IMR-90 (cell line): ENCODE results near the gene ASXL1. TPM values are rescaled to one million over a fixed set of nuclear protein-coding genes. Genes with fewer than 3 reads are reported as not detected.

Source experiments
- ATAC-seq: fragments of 200-7000 bp; cut with Tn5 transposase; 2 replicates; pipeline ENCODE4 v1.9.1; 2020; ENCODE audit warnings: low read depth, mild to moderate bottlenecking, moderate library complexity
- BruUV-seq: library from RNA; stranded (reverse); fragments of 400-500 nt; replicated peaks from 2 replicates; lab custom pipeline; 2021; lab: Mats Ljungman, UMichigan
- CTCF ChIA-PET: fragments of 300-600 bp; formaldehyde crosslinking; extraction: SDS; loops from one replicate; lab custom pipeline; 2021; ENCODE audit warnings: antibody characterized with exemption; lab: Yijun Ruan, JAX
- POLR2A ChIA-PET: fragments of 300-600 bp; sonication (Branson Sonifier 250); formaldehyde crosslinking; loops from one replicate; lab custom pipeline; 2022; ENCODE audit warnings: antibody characterized with exemption; ENCODE audit not compliant: unreplicated experiment; lab: Charles Lee
- DNase-seq: peaks from one replicate; pipeline ENCODE4 v3.0.0; 2013
- H2AFZ ChIP-seq: replicated peaks from 2 replicates; pipeline ENCODE3; 2013; ENCODE audit warnings: low read length, mild to moderate bottlenecking; ENCODE audit not compliant: poor library complexity
- H2AK5ac ChIP-seq: 2 replicates; pipeline ENCODE4 v1.6.1; 2013; ENCODE audit warnings: low read depth, low read length, inconsistent platforms
- H2AK9ac ChIP-seq: replicated peaks from 2 replicates; pipeline ENCODE3; 2013; ENCODE audit warnings: mild to moderate bottlenecking, low read depth, low read length, moderate library complexity; ENCODE audit not compliant: poor library complexity
- H2BK120ac ChIP-seq: 2 replicates; pipeline ENCODE4 v1.6.1; 2013; ENCODE audit warnings: low read depth, low read length, inconsistent platforms
- H2BK15ac ChIP-seq: 3 replicates; pipeline ENCODE4 v1.6.1; 2013; ENCODE audit warnings: low read depth, low read length, inconsistent platforms
- H2BK20ac ChIP-seq: 2 replicates; pipeline ENCODE4 v1.6.1; 2013; ENCODE audit warnings: low read depth, mild to moderate bottlenecking, inconsistent platforms, low read length, moderate library complexity
- H2BK5ac ChIP-seq: 2 replicates; pipeline ENCODE4 v1.6.1; 2013; ENCODE audit warnings: mild to moderate bottlenecking, low read depth, low read length, inconsistent platforms; ENCODE audit not compliant: poor library complexity, severe bottlenecking
- H3K14ac ChIP-seq: replicated peaks from 2 replicates; pipeline ENCODE4 v1.6.1; 2013; ENCODE audit warnings: low read depth, low read length, inconsistent platforms
- H3K18ac ChIP-seq: 2 replicates; pipeline ENCODE4 v1.6.1; 2013; ENCODE audit warnings: low read depth, low read length, control low read depth
- H3K23ac ChIP-seq: 2 replicates; pipeline ENCODE4 v1.6.1; 2013; ENCODE audit warnings: low read depth, low read length, inconsistent platforms
- H3K27ac ChIP-seq: 2 replicates; pipeline ENCODE4 v1.5.1; 2013; ENCODE audit warnings: mild to moderate bottlenecking, control low read depth, low read length; ENCODE audit not compliant: insufficient read depth
- H3K27me3 ChIP-seq: 2 replicates; pipeline ENCODE4 v1.6.1; 2013; ENCODE audit warnings: low read length; ENCODE audit not compliant: control insufficient read depth, insufficient read depth
- H3K36me3 ChIP-seq: 2 replicates; pipeline ENCODE4 v1.6.1; 2013; ENCODE audit warnings: low read length, mixed read lengths; ENCODE audit not compliant: control insufficient read depth, insufficient read depth
- H3K4ac ChIP-seq: 2 replicates; pipeline ENCODE4 v1.6.1; 2013; ENCODE audit warnings: low read depth, low read length, inconsistent platforms
- H3K4me1 ChIP-seq: 2 replicates; pipeline ENCODE4 v1.6.1; 2013; ENCODE audit warnings: low read length, mixed read lengths; ENCODE audit not compliant: control insufficient read depth, insufficient read depth
- H3K4me2 ChIP-seq: 2 replicates; pipeline ENCODE4 v1.6.1; 2013; ENCODE audit warnings: low read depth, mild to moderate bottlenecking, control low read depth, low read length, moderate library complexity
- H3K4me3 ChIP-seq: 2 replicates; pipeline ENCODE4 v1.5.1; 2013; ENCODE audit warnings: low read depth, mild to moderate bottlenecking, control low read depth, low read length, moderate library complexity; ENCODE audit not compliant: insufficient read depth
- H3K56ac ChIP-seq: 2 replicates; pipeline ENCODE4 v1.6.1; 2013; ENCODE audit warnings: low read length, inconsistent platforms; ENCODE audit not compliant: insufficient read depth; ENCODE audit errors: extremely low read depth
- H3K79me1 ChIP-seq, 2 experiments: 2 replicates each; pipeline ENCODE4 v1.6.1; 2013; ENCODE audit warnings: low read length in 2 of 2, inconsistent platforms in 1 of 2, low read depth in 1 of 2
- H3K9ac ChIP-seq: 2 replicates; pipeline ENCODE4 v1.6.1; 2013; ENCODE audit warnings: low read depth, low read length, control low read depth
- H3K9me1 ChIP-seq: 2 replicates; pipeline ENCODE4 v1.6.1; 2013; ENCODE audit warnings: low read length, inconsistent platforms; ENCODE audit not compliant: insufficient read depth
- H3K9me3 ChIP-seq: 2 replicates; pipeline ENCODE4 v1.6.1; 2013; ENCODE audit warnings: low read length; ENCODE audit not compliant: control insufficient read depth, insufficient read depth
- H4K20me1 ChIP-seq: 2 replicates; pipeline ENCODE4 v1.6.1; 2013; ENCODE audit warnings: low read length, inconsistent platforms; ENCODE audit not compliant: insufficient read depth
- H4K5ac ChIP-seq: 2 replicates; pipeline ENCODE4 v1.6.1; 2013; ENCODE audit warnings: mild to moderate bottlenecking, low read depth, low read length, control low read depth
- H4K8ac ChIP-seq, 2 experiments: 2 replicates each; pipeline ENCODE4 v1.6.1; 2013; ENCODE audit warnings: low read depth in 2 of 2, low read length in 2 of 2, control low read depth in 1 of 2, inconsistent platforms in 1 of 2
- H4K91ac ChIP-seq: 2 replicates; pipeline ENCODE4 v1.6.1; 2013; ENCODE audit warnings: low read depth, low read length, inconsistent platforms; ENCODE audit not compliant: insufficient read depth
- RCOR1 ChIP-seq: IDR thresholded peaks from 2 replicates; pipeline ENCODE4 v1.6.1; 2012; ENCODE audit warnings: mild to moderate bottlenecking, low read length, improper control_type of control experiment; ENCODE audit not compliant: insufficient replicate concordance
- RFX5 ChIP-seq: IDR thresholded peaks from 2 replicates; pipeline ENCODE4 v1.8.0; 2012; ENCODE audit warnings: low read depth, mild to moderate bottlenecking, low read length, moderate library complexity
- WGBS, 2 experiments: methylation state at CpG; one replicate each; pipeline versions ENCODE4 v1.1.5 to v1.1.7; 2013; ENCODE audit warnings: missing lambda C conversion rate in 2 of 2; ENCODE audit not compliant: insufficient read length in 1 of 2; ENCODE audit errors: extremely low coverage in 2 of 2; 5-methylcytosine and 5-hydroxymethylcytosine counted together
- dilution Hi-C: fragments of 300-500 bp; cut with HindIII; formaldehyde crosslinking; loops from one replicate; pipeline ENCODE4 v1.14.3; 2018; ENCODE audit warnings: low sequenced_read_pairs; ENCODE audit not compliant: unreplicated experiment
- in situ Hi-C: fragments of 300-500 bp; cut with MboI; formaldehyde crosslinking; loops from 3 replicates; pipeline ENCODE4 v1.14.3; 2019; ENCODE audit warnings: low sequenced_read_pairs, inconsistent platforms, mixed read lengths
- intact Hi-C: fragments of 100-400 bp; cut with micrococcal nuclease; formaldehyde crosslinking; loops from 2 replicates; pipeline ENCODE4 v1.10.0; 2022
- polyA plus RNA-seq, 3 experiments: library from polyadenylated mRNA; depleted of rRNA; stranded (reverse); fragments of >200 nt; gene quantifications; 2 replicates each; pipeline ENCODE4 v1.2.3, GENCODE V29; 2012; ENCODE audit warnings: low replicate concordance in 1 of 3
- total RNA-seq: library from RNA; depleted of rRNA; stranded (reverse); fragments of >200 nt; gene quantifications from 2 replicates; pipeline ENCODE4 v1.2.3, GENCODE V29; 2012

ASXL1 gene
- total and polyA plus RNA-seq, 2 of the 4 experiments (the other 2 are of a cell fraction) = 29.9 to 37.1 TPM

GRCh38 chr20:32448306-32449056, 90.3 kb downstream of the ASXL1 start:
- Histone ChIP-seq H3K4me2 (no peak overlapping the region), H3K4me1 (0 out of 2 replicates have a peak, but pooled peaks cover 2% of the 10 kb centered on the region), H3K18ac (no peak overlapping the region), H2BK20ac (no peak overlapping the region), H2BK120ac (no peak overlapping the region), H3K4ac (no peak overlapping the region), H4K91ac (no peak overlapping the region), H2AFZ (no peak overlapping the region), H2AK9ac (no peak overlapping the region), H3K9me1 (peaks cover 13% of the 10 kb centered on the region), H4K5ac (no peak overlapping the region), H4K20me1 (peaks cover 32% of the 10 kb centered on the region), H3K4me3 (no peak overlapping the region), H3K79me1 (peaks cover 16 to 42% of the 10 kb centered on the region in 2 experiments; a peak in 3 of 4 replicates), H2AK5ac (no peak overlapping the region), H4K8ac (no peak overlapping the region), H2BK15ac (no peak overlapping the region), H3K27ac (no peak overlapping the region), H3K56ac (no peak overlapping the region), H3K27me3 (no peaks in the 10 kb centered on the region), H2BK5ac (no peak overlapping the region), H3K36me3 (peaks cover 86% of the 10 kb centered on the region), H3K9ac (no peak overlapping the region), H3K14ac (no peak overlapping the region), H3K9me3 (no peaks in the 10 kb centered on the region), H3K23ac (no peak overlapping the region)
- DNase-seq (no peak), ATAC-seq (no peak)
- WGBS, 2 experiments = 73% methylated on average over 6 of the region's 13 CpGs; no CpG with 5 or more reads in 1 of the 2 experiments
- TF ChIP-seq RCOR1 (no peak), RFX5 (no peak)
- dilution Hi-C loops (no loop called here), in situ Hi-C loops (no loop called here), intact Hi-C loops (no loop called here)
- no TSS peak for BruUV-seq
- CTCF ChIA-PET = interaction anchor here (0.6 kb wide), 1 partner anchor 293 kb away, joined by 3 read pairs; no protein-coding TSS in a partner anchor
- POLR2A ChIA-PET = interaction anchor here (0.5 kb wide), 1 partner anchor 48 kb away, joined by 4 read pairs; no protein-coding TSS in a partner anchor
